ENCODE results near the gene PEF1. TPM values are rescaled to one million over a fixed set of nuclear protein-coding genes. Genes with fewer than 3 reads are reported as not detected.

The PEF1 gene
- total RNA-seq, 1 donor from 2014 or later, result 132 TPM

DNA sequence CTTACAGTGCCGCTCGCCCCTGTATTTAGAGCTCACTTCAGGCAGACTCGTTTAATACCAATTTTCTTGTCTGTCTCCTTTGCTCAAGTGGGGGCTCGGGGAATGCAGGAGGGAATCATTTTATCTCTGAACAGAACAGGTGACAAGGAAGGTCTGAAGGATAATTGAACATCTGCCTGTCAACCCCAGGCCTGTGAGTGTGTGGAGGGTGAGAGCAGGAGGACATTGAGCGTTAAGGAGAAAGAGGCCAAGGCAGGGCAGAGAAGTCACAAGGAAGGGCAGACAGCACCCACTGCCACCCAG, 9.7 kb upstream of the PEF1 start:
- DNase-seq (ENCODE audit: low read depth in 2 of 2), result no peak

- no peak for DNase-seq (ENCODE audit: low read depth in 2 of 2)
Observed at GRCh38 chr1:31653717-31654473, 9.2 kb upstream of the PEF1 start.

DNA sequence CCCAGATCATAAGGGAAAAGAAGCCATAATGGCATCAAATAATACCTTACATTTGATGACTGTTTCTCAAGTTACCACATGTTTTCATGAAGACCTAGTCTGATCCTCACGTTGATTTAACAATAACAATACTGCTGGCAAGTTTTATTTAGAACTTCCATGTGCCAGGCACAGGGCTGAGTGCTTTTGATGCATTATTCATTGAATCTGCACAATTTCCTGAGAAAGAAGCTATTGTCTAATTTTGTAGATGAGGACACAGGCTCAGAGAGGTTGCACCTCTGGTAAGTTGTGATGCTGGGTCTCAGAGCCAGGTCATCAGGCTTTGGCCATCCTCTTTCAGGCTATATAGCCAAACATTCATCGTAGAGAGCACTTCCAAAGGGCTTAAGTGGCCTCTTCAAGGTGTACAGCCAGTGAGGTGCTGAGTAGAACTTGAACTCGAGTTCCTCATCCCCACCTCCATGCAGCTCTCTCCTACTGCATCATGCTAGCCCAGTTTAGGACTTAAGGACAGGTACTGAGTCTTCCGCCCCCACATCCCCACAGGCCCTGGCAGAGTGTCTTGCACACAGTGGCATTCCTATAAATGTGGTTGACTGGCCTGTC, 8.3 kb upstream of the PEF1 start:
- DNase-seq (ENCODE audit: low read depth in 2 of 2), result no peak

DNA sequence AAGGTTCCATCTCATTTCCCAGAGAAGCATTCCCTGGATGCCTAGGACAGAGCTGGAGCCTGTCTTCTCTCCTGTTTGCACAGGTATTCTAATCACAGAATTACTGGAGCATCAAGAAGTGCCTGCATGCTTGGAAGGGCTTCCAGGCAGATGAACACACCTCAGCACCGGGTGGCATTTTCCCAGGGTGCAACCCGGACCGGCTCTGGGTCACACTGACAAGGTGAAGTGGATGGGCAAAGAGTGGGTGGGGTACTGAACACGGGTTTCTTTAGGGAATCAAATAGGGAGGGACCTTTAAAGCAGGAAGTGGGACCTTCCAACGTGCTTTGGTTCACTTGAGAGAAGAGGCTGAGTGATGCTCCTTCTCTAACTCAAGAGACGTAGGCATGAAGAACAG, 7.1 kb upstream of the PEF1 start:
- DNase-seq (ENCODE audit: low read depth in 2 of 2), result no peak

- DNase-seq (ENCODE audit: low read depth in 2 of 2), result peak in 1 of 2 donors; percentile 12
Observed at GRCh38 chr1:31651089-31651420, 6.4 kb upstream of the PEF1 start.

DNA sequence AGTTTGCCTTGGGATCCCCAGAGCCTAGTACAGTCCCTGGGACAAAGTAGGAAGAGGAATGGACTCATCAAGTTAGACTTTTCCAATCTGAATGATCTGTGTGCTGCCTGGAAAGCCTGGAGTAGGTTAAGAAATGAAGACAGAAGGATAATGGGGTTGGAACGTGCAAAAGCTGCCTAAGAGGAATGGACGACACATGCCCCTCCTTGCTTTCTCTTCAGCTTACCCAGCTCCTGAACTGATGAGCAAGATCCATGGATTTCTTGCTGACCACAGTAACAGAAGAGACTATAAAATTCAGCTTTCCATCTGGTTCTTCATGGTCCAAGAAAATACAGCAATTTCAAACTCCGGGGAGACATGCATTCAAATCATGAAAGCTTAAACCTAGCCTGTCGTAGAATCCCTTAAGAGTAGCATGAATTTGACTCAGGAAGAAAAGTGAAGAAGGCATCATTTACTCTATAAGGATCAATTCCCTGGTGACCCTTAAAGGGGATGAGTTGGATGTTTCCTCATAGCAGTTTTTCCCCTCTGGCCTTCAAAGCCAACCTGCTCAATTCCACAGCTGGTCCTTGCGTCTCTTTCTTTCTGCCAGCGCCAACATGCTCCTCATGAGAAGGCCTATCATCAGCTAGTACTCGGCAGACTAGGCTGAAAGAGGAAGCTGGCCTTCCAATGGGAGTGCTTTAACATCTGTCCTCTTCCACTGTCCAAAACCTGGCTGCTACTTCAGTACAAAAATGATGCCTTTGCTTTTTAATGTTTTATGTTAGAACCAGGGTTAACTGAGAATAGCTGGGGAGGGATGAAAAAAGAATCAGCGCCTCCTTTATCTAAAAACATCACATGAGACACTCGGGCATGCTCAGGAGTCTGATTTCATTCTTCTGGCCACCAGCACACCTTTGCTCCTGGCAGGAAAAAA, 5.7 kb upstream of the PEF1 start:
- DNase-seq (ENCODE audit: low read depth in 2 of 2), result no peak

- peak in 1 of 2 donors; percentile 50 for DNase-seq (ENCODE audit: low read depth in 2 of 2)
Observed at GRCh38 chr1:31648641-31649357, 4.1 kb upstream of the PEF1 start.

GRCh38 chr1:31648190-31648589, 3.5 kb upstream of the PEF1 start:
- DNase-seq (ENCODE audit: low read depth in 2 of 2), result peak in 1 of 2 donors; percentile 78

DNA sequence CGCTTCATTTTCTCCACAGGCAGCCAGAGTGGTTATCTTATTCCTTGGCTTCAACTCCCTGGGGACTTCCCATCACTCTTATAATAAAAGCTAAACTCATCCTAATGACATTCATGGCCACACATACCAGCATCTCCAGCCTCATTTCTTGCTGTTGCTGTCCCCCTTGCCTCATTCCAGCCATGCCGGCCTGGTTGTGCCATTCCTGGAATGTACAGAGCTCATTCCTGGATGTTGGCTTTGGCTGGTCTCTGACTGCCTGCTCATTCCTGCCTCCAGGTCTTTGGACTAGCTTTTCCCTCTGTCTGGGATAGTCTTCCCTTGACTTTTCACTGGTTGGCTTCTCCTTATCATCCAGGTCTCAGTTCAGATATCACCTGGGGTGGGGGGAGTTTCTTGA, 2.4 kb upstream of the PEF1 start:
- DNase-seq (ENCODE audit: low read depth in 2 of 2), result peak in 1 of 2 donors; percentile 52

GRCh38 chr1:31646259-31646960, 1.7 kb upstream of the PEF1 start:
- DNase-seq (ENCODE audit: low read depth in 2 of 2), result no peak

- no peak for DNase-seq (ENCODE audit: low read depth in 2 of 2)
Observed at GRCh38 chr1:31645274-31645568, 545 bp upstream of the PEF1 start.

DNA sequence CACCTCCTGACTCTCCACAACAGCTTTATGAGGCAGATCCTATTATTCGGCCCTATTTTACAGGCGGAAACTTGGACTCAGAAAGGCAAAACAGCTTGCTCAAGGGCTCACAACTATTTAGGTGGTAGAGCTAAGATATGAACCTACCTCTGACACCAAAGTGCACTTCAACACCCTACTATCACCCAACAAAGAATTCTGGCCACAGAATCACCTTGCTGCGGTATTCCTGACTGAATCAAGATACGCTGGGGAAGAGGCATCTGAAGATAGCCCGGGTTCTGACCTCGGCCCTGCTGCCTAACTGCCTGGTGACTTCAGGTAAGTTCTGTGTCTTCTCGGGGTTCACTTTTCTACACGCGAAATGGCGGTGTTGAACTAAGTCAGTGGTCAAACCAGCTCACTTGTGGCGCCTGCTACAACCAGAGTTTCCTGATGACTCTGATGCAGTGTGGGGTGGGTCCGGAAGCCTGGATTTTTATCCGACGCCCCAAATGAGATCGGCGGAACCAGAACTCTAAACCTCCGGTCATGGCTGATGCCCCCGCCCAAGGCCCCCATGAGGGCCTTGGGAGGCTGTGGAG, 608 bp downstream of the PEF1 start:
- no peak for DNase-seq (ENCODE audit: low read depth in 2 of 2)

- no peak for DNase-seq (ENCODE audit: low read depth in 2 of 2)
Observed at GRCh38 chr1:31642897-31643296, 1.8 kb downstream of the PEF1 start.

GRCh38 chr1:31642366-31642765, 2.3 kb downstream of the PEF1 start:
- no peak for DNase-seq (ENCODE audit: low read depth in 2 of 2)

GRCh38 chr1:31640964-31641363, 3.7 kb downstream of the PEF1 start:
- peak in 1 of 2 donors; percentile 15 for DNase-seq (ENCODE audit: low read depth in 2 of 2)

DNA sequence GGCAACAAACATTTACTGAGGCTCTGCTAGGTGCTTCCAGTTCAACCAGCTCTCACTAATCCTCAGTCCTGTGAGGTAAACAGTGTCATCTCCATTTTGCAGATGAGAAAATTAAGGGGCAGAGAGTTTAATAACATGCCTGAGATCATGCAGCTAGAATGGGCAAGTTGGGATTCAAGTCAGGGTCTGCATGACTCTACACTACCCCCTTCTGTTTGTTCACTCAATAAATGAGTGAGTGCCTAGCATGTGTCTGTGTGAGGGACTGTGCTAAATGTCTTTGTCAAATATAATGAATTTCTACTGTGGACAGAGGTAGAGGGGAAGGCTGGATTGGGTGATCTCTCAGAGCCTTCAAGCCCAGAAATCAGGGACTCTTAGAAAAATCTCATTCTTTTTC, 4.5 kb downstream of the PEF1 start:
- DNase-seq (ENCODE audit: low read depth in 2 of 2), result no peak

GRCh38 chr1:31639543-31639942, 5.1 kb downstream of the PEF1 start:
- peak in 1 of 2 donors; percentile 35 for DNase-seq (ENCODE audit: low read depth in 2 of 2)

DNA sequence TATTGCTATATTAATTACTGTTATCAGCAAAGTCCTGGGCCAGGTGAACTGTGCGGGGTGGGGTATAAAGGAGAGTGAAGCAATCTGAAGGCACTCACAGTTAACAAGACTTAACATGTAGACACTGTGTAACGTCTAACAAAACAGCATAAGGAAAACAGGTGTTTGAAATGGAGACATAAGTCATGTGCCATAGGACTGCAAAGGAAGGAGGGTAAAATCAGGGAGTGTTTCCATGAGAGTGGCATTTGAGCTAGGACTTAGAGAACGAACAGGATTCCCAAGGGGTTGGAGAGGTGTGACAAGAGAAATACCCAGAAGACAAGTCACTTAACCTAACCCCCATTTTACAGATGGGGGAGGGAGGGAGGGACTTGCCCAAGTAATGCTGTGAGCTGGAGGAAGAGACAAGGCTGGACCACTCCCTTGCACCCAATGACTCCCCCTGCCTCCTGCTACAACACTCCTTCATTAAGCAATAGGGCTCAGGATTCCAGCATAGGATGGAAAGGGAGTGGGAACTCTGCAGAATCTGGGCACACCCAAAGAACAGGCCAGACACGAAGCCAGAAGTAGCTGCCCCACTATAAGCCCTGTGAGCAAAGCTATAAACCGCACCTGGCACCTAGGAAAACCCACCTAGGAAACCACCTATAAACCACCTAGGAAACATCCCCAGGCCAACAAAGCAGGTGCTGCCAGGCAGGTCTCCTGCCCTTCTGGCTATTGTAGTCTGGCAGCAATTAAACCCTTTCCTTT, 6.6 kb downstream of the PEF1 start:
- no peak for DNase-seq (ENCODE audit: low read depth in 2 of 2)

- peak; percentile 34 to 57 for DNase-seq (ENCODE audit: low read depth in 2 of 2)
Observed at GRCh38 chr1:31633117-31633516, 11.6 kb downstream of the PEF1 start.

DNA sequence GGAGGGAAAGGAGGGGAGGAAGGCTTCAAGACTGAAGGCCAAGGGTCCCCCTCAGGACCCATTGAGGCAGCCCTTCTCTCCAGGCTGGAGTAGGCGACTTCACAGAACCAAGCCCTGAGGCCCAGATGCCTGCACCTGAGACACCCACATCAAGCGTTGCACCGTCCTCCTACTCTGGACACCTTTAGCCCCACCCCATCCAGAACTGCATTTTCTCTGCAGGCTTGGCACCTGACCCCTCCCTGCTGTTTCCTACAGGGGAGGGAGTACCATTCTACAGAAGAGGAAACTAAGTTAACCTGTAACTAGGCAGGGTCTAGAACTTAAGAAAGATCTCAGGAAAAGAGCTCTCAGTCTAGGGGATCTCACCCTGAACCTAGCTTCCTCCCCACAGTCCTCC, 12.0 kb downstream of the PEF1 start:
- no peak for DNase-seq (ENCODE audit: low read depth in 2 of 2)

All from lung microvascular endothelial cell (primary cell).